NCI-H1694 (cell line): ENCODE results near the gene SETD6.

ENCODE experiments used
- DNase-seq: peaks from one replicate; lab custom pipeline; 2025; lab: John Stamatoyannopoulos, UW

The SETD6 gene

DNA sequence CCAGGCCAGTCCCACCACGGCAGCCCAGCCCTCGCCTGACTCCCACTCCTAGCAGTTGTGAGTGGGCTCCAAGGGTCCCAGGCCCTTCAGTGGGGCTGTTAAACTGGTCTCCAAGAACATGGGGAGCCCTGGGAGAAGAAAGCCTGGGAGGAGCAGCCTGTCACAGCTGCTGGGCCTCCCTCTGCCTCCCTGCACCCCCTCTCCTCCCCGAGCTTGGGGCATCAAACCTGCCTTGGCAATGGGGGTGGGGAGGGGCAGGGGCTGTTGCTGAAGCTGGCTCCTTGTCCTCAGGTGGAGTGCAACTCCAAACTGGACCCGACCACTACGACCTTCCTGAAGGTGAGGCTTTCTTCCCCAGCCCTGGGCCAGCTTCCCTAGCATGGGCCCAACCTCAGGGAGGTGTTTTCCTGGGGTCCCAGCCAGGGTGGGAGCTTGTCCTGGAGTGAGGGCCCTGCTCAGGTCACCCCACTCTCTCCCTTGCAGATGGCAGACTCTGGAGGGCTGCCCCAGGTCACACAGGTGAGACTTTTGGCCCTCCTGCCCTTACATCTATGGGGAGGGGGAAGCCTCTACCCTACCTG lies 6.6 kb upstream of the SETD6 start:
- no peak for DNase-seq

DNA sequence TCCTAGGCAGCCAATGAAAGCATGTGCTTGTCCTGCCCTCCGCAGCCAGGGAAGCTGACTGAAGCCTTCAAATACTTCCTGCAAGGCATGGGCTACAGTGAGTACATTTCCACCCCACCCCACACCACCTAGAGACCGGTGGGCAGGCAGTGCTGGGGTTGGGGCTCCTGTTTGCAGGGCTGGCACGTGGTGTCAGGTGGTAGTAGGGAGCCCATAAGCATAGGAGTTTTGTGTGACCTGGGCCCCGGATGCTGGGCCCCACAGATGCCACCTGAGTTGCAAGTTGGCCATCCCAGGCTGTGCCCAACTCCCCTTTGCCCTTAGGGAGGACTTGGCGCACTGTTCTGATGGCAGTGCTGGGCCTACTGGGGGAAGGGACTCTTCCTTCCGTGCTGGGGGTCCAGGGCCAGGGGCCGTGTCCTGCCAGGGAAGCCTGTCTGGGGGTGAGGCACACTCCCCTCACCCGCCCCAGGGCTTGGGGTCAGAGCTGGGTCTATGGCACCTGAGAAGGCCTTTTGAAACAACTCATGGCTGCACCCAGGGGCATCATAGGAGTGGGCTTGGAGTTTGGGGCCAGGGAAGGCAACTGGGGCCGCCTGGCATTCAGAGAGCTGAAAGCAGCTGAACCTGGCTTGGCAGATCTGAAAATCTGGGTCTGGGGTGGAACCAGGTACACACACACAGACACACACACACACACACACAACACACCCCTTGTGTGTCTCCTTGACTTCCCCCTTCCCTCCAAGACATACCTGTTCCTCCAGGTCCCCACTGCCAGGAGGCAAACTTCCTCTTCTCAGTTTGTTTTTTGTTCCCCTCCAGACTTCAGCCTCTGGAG lies 5.8 kb upstream of the SETD6 start:
- no peak for DNase-seq

DNA sequence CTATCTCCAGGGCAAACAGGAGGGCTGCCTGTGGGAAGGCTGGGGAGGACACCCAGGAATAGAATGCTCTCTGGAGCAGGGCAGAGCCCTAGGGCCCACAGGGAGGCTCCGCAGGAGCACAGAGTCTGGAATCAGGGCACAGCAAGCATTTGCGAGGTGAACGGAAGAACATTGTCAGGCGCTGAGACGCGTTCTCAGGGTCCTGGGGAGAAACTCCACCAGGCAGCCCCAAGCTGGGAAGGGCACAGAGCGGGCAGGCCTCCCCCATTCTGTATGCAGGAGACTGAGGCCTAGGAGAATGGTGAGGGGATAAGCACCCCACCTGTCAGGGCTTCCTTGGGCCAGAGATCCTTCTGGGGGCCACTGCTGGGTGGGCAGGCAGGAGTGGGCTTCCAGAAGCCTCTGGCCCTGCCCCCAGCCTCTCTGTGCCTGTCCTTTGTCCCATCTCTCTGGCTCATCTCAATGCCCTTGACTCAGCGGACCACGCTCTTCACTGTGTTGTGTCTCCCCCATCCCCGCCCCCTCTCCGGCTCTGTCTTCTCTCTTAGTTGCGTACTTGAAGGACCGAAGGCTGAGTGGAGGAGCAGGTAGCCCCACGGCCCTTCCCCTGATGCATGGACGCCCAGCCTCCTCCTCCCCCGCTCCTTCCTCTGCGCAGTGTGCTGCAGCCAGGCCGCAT lies 5.1 kb upstream of the SETD6 start:
- DNase-seq, result no peak

DNA sequence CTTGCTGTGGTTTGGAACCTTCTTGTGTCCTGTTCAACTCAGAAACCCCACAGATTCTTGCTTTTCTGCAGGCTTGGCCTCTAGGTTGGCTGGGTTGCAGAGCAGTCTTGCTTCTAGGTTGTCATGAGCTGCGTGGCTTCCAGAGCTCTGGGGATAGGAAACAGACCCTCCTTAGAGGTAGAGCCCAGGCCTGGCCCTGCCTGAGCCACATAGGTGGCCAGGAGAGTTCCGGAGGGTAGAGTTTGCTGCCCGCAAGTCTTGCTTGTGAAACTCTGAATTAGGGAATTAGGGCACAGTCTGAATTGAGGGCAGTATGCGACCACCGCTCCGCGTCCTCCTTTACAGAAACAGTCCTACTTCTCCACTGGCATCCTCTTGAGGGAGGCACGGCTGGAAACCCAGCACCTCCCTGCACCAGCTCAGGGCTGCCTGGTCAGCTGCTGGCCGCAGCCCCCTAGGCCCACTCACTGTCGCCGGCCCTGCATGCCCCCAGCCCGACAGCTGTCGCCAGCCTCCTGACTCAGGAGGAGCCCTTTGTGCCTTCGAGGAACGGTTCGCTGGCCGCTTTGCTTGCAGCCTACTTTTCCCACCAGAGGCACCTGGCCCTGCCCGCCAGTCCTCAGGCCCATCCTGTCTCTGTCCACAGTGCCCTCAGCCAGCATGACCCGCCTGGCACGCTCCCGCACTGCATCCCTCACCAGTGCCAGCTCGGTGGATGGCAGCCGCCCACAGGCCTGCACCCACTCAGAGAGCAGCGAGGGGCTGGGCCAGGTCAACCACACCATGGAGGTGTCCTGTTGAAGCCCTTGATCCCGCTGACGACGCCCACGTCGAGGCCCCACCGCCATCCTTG lies 4.3 kb upstream of the SETD6 start:
- DNase-seq, result no peak

DNA sequence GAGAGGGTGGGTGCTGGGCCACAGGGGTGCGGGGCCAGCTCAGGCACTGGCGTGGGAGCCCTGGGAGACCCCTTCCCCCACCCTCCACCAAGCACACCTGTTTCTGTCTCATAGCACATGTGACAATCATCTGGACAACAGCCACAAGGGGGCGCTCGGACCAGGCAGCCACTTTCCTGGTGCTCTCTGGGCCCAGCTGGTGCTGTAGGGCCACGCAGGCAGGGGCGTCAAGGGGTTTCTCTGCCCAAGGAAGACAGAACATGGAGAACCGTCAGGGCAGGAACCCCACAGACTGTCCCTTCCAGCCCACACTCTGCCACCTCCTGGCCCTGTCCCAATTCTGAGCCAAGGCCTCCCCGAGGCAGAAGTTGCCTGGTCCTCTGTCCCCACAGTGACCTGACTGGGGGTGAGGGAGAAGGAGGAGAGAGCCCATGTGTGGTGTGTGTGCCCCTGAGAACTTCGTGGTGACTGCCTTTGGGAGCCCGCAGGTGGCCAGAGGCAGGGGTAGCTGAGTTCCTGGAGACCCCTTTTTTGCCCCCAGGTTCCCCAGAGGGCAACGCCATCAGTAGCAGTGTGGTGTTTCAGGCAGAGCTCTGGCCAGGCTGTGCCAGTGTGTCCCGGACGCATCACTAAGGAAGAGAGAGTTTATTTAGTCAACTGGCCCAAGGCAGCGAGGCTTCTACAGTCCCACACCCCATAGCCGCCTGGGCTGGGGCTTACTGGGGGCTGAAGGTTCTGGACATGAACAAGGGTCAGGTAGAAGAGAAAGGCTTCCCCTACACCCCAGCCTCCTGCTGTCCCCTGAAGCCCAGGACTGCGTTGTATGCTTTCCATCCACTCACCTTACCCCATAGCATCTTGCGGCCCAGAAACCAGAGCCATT lies 3.1 kb upstream of the SETD6 start:
- peak; percentile 33 for DNase-seq

DNA sequence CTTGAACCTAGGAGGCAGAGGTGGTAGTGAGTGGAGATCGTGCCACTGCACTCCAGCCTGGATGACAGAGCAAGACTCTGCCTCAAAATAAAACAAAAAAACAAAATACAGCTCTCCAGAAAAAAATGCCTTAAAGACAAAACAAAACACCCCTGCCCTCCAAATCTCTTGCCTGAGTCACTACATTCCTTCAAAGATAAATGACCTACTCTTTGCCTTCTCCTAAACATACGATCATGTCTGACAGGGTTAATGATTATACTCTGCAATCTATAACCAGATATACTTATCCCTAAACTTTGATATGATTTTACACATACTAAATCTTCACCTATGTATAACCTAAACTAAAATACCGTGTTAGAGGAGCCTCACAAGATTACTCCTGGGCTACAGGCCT lies 1.4 kb upstream of the SETD6 start:
- no peak for DNase-seq

DNA sequence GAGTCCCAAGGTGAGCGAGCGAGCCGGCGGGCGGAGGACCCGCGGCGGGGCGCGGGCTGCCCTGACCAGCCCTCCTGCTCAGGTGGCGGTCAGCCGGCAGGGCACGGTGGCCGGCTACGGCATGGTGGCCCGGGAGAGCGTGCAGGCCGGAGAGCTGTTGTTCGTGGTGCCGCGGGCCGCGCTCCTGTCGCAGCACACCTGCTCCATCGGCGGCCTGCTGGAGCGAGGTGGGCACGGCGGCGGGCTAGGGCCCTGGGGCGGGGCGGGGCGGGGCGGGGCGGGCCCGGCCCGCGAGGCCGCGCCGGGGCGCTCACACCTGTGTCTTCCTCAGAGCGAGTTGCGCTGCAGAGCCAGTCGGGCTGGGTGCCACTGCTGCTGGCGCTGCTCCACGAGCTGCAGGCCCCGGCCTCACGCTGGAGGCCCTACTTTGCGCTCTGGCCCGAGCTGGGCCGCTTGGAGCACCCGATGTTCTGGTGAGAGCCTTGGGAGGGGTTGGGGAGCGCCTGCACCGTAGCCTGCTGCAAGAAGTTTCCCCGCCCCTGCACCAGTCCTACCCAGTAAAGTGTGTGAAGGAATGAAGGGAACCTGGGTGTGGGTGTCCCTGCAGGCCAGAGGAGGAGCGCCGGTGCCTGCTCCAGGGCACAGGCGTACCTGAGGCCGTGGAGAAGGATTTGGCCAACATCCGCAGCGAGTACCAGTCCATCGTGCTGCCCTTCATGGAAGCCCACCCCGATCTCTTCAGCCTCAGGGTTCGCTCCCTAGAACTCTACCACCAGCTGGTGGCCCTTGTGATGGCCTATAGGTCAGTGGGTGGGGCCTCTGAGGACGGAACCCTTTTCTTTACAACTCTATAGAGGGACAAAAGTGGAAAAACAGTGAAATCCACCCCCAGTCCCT lies 802 bp downstream of the SETD6 start:
- no peak for DNase-seq

DNA sequence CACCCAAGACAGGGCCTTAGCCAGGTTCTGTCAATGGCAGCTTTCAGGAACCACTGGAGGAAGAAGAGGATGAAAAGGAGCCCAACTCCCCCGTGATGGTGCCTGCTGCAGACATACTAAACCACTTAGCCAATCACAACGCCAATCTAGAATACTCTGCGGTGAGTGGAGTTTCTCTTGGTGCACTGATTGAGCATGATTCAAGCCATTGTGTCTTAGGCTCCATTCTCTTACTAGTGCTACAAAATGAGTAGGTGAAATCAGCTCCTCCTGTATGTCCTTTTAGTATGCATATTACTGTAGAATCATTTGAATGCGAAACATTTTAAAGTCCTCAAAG lies 1.4 kb downstream of the SETD6 start:
- DNase-seq, result no peak

DNA sequence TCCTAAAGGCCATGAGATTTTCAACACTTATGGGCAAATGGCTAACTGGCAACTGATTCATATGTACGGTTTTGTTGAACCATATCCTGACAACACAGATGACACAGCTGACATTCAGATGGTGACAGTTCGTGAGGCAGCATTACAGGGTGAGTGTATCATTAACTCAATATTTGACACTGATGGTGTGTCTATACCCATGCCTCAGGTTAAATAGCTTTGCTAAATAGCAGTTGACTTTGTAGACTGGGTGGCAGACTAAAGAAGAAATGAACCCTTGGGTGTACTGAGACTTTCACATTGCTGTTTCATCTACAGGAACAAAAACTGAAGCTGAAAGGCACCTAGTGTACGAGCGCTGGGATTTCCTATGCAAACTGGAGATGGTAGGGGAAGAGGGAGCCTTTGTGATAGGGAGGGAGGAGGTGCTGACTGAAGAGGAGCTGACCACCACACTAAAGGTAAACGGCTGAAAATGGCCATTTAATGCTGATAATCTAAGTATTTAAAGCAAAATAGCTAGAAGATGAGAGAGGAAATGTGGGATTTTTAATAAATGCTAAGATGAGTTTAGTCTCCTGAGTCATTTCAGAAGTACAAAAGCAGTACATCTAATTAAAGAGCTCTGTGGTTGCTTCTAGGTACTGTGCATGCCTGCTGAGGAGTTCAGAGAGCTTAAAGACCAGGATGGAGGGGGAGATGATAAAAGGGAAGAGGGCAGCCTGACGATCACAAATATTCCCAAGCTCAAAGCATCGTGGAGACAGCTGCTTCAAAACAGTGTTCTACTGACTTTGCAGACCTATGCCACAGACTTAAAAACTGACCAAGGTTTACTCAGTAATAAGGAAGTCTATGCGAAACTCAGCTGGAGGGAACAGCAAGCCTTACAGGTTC lies 3.0 kb downstream of the SETD6 start:
- DNase-seq, result no peak

DNA sequence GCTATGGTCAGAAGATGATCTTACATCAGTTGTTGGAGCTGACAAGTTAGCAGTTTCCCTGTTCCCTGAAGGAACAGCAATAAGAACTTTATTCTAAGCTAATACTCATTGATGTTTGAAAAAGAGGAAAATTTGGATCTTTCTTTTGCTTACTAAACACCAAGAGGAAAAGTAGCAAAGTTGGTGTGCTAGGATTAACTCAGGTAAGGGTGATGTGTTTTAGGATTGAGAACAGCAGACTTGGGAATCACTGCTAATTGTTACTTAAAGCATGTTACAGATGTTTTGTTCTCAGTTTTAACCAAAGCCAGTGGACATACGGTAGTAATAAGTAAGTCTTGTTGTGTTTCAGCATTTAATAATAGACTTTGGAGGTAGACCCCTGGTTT lies 3.7 kb downstream of the SETD6 start:
- no peak for DNase-seq

DNA sequence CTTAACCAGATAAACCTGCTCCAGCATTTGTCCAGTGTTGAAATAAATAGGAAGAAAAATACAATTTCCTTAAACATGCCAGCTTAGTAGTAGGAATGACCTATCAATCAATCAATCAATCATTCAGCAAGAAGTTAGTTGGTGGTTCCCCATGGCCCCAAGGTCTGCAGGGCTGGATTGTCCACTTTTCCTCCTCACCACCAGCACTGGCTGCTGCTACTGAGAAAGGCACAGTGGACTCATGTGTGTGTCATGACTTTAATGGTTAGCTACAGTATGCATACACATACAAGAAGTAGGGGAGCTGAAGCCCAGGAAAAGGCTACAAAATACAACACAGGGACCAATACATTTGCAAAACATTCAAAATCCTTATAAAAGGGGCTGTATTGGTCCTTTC lies 4.4 kb downstream of the SETD6 start:
- DNase-seq, result no peak

DNA sequence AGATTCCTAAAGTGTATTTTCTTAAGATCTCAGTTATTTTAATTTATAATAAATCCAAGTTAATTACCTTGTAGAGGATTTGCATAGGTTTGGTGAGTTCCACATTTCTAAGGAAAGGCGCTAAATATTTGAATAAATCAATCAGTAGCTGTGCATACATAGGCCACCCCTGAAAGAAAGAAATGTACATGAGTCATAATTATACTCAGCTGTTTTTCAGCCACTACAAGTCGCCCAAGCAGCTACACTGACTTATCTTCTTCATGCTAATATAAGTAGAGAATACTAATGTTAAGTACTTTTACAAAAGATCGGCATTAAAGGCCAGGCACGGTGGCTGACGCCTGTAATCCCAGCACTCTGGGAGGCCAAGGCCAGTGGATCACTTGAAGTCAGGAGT lies 14.9 kb downstream of the SETD6 start:
- no peak for DNase-seq

DNA sequence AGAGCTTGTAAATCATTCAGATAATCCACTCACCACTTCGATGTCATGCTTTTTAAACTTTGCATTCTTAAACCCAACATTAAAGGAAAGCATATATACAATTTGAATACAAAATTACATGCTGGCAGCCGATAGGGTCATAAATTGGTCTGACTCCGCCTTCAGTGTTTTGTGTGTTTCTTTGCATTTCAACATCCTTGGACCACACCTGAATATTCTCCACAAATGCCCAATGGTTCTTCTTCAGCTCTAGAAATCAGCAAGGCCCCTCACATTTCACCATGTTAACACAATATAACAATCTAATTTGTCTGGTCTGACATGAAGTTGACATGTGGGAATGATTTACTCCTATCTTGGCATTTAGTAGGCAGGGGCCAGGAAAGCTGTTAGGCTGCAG lies 17.1 kb downstream of the SETD6 start:
- no peak for DNase-seq

DNA sequence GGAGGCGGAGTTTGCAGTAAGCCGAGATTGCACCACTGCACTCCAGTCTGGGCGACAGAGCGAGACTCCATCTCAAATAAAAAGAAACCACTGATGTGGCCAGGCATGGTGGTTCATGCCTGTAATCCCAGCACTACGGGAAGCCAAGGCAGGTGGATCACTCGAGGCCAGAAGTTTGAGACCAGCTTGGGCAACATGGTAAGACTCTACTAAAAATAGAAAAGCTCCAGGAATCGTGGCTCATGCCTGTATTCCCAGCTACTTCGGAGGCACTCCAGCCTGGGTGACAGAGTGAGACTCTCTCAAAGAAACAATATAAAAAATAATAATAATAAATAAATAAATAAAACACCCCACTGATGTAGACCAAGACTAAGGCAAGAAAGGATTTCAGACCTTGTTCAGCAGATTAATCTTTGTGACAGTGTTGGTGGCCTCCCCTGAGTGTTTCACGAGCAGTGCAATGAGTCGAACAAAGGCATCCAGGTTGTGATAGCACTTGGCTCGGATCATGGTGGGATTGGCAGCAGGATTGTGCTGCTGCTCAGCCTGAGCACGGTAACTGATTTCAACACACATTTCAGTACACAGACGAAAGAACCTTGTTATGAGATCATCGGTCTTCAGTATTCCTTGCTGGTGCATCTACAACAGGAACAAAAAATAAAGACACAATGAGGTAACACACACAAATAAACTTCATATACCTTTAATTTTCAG lies 18.6 kb downstream of the SETD6 start:
- no peak for DNase-seq

DNA sequence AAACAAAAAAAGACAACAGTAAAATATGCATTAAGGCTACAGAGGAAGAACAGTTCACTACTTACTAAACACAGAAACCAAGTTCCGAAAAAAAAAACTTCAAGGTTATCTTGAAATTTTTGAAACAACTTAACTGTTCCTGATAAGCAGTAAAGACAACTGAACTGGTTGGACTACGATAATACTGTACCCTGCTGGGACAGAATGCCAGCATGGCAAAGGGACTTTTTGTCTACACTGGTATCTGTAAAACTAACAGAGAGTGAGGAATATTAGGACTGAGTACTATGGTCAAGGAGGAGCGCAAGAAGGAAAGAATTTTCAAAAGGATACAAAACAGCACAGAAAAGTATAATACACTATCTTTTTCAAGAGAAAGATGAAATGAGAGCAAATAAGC lies 19.8 kb downstream of the SETD6 start:
- no peak for DNase-seq

DNA sequence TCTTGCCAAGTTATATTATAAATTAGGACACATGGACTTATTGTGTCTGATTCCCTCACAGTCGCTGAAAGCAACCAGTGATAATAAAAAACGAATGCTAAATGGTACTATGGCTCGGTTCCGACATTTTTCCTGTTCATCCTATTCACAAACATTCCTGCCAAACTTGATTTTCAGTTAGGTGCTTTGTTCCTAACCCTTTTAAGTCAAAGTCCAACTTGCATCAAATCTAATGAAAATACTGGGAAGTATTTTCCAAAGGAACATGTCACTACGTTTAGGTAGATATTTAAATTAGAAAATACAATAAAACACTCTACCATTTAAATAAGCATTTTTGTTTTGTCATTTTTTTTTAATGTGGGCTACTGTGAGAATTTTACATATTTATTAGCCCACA lies 21.0 kb downstream of the SETD6 start:
- DNase-seq, result no peak

DNA sequence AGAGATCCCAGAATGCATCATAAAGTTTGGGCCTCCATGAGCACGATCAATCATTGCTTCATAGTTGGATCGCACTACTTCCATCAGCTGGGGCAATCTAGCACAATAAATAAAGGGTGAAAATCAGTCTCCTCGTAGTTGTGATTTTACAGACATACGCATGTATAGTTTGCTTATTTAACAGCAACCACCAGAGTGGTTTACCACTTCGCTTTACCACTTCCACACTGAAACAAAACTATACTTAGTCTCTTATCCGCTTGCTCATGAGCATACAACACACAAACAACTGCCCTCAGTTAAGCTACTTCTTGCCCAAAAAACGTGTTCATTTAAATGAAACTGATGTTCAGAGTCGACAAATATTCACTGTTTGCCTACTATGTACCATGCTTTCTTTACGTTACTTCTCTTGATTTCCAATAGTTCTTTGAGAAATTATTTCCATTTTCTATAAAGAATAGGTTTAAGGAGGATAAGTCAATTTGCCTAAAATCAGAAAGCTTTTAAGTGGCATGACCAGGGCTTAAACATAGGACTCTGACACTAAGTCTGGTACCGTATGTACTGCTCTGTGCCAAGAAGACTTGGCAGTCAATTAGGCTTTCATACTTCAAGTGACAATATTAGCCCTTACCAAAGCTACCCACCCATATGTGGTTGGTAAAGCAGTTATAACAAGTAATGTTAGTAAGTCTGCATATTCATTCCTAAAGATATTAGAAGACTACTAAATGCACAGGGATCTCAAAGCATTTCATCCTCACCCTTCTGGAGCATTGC lies 22.0 kb downstream of the SETD6 start:
- DNase-seq, result no peak

DNA sequence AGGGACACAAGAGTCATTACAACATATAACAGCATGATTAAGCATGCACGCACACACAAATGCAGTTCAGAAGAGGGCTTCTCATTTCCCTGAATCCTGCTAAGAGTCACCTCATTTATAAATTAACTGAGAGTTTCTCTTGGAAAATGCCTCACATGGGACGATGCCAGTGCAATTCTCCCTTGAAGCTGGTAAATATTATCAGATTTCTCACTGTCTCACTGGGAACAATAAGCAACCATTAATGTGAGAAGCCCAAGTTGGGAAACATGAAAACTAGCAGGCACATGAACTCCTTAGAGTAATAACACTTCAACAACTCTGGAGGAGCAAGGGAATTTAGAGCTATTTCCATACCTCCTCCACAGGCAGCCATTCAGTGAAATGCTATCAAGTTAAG lies 26.4 kb downstream of the SETD6 start:
- DNase-seq, result no peak
